Fibroblast of lung (primary cell): ENCODE results near the gene POLR1B. TPM values are rescaled to one million over a fixed set of nuclear protein-coding genes. Genes with fewer than 3 reads are reported as not detected.
A peak's percentile ranks its signal among the peaks of the same experiment; 100 is the strongest.
"Not testable (repeated sequence)": the region's sequence is repeated elsewhere in the genome, so short reads cannot be mapped to it uniquely, and the experiment has no call there.

Source experiments
- DNase-seq, 2 donors: peaks; one replicate each; pipeline versions ENCODE4 v3.0.0 to v3.0.0-alpha.2; 2010; ENCODE audit warnings: low read depth in 2 of 2
- H2AFZ ChIP-seq: 2 replicates; pipeline ENCODE4 v1.5.1; 2012; ENCODE audit warnings: low read length, control low read depth, inconsistent platforms
- H3K27ac ChIP-seq: 2 replicates; pipeline ENCODE4 v1.5.1; 2011; ENCODE audit warnings: low read length, control low read depth; ENCODE audit not compliant: insufficient read depth
- H3K27me3 ChIP-seq: 2 replicates; pipeline ENCODE4 v1.5.1; 2011; ENCODE audit warnings: mild to moderate bottlenecking, low read length; ENCODE audit not compliant: control insufficient read depth, insufficient read depth
- H3K36me3 ChIP-seq: 2 replicates; pipeline ENCODE4 v1.5.1; 2011; ENCODE audit warnings: low read length; ENCODE audit not compliant: control insufficient read depth, insufficient read depth
- H3K4me1 ChIP-seq: 2 replicates; pipeline ENCODE4 v1.5.1; 2011; ENCODE audit warnings: low read length; ENCODE audit not compliant: control insufficient read depth, insufficient read depth; ENCODE audit errors: extremely low read depth
- H3K4me2 ChIP-seq: 2 replicates; pipeline ENCODE4 v1.5.1; 2011; ENCODE audit warnings: low read length, control low read depth; ENCODE audit not compliant: insufficient read depth; ENCODE audit errors: extremely low read depth
- H3K4me3 ChIP-seq, 4 experiments: fragments of 200-600 bp in 1 of 4; sonication (generic) in 1 of 4; replicated peaks in 1 of 4; 2 replicates each; pipeline ENCODE4 v1.5.1; 2011 to 2016; ENCODE audit warnings: low read length in 4 of 4, low read depth in 3 of 4, mild to moderate bottlenecking in 3 of 4, control low read depth in 2 of 4, inconsistent platforms in 1 of 4, mixed read lengths in 1 of 4; ENCODE audit not compliant: insufficient read depth in 1 of 4; ENCODE audit errors: control extremely low read depth in 1 of 4
- H3K79me2 ChIP-seq: 2 replicates; pipeline ENCODE4 v1.5.1; 2012; ENCODE audit warnings: mild to moderate bottlenecking, low read length, inconsistent platforms; ENCODE audit not compliant: control insufficient read depth, insufficient read depth
- H3K9ac ChIP-seq: 2 replicates; pipeline ENCODE4 v1.5.1; 2011; ENCODE audit warnings: mild to moderate bottlenecking, low read length, control low read depth; ENCODE audit not compliant: insufficient read depth
- H3K9me3 ChIP-seq: 2 replicates; pipeline ENCODE4 v1.5.1; 2012; ENCODE audit warnings: low read depth, low read length; ENCODE audit not compliant: control insufficient read depth, insufficient read depth
- H4K20me1 ChIP-seq: 2 replicates; pipeline ENCODE4 v1.5.1; 2011; ENCODE audit warnings: low read length; ENCODE audit not compliant: control insufficient read depth, insufficient read depth; ENCODE audit errors: extremely low read depth
- EZH2 ChIP-seq: IDR thresholded peaks from 2 replicates; pipeline ENCODE4 v1.5.1; 2012; ENCODE audit warnings: low read length, control low read depth, mild to moderate bottlenecking; ENCODE audit errors: missing control alignments
- polyA plus RNA-seq, 2 donors: library from polyadenylated mRNA; depleted of rRNA in 1 of 2; stranded (reverse) in 1 of 2; unstranded in 1 of 2; fragments of >200 nt; gene quantifications; 2 replicates each; pipeline ENCODE4 v1.2.1, GENCODE V29; 2011 to 2012; ENCODE audit warnings: missing spikeins in 1 of 2
- total RNA-seq: library from RNA; depleted of rRNA; stranded (reverse); fragments of >200 nt; gene quantifications from 2 replicates; pipeline ENCODE4 v1.2.1, GENCODE V29; 2014
- TF ChIP-seq, protein P1 (sequence below), 2 donors: IDR thresholded peaks in 1 of 2; conservative IDR thresholded peaks in 1 of 2; 1 replicate in 1 of 2; 2 replicates in 1 of 2; pipeline ENCODE4 v1.5.1; 2011 to 2012; ENCODE audit warnings: low read length in 2 of 2, control low read depth in 1 of 2, inconsistent platforms in 1 of 2, low read depth in 1 of 2, mild to moderate bottlenecking in 1 of 2

Gene POLR1B
- total and polyA plus RNA-seq, 2 donors (not counting 1 experiment from before 2014, with no cell fraction given) = 12.2 to 15.5 TPM

DNA sequence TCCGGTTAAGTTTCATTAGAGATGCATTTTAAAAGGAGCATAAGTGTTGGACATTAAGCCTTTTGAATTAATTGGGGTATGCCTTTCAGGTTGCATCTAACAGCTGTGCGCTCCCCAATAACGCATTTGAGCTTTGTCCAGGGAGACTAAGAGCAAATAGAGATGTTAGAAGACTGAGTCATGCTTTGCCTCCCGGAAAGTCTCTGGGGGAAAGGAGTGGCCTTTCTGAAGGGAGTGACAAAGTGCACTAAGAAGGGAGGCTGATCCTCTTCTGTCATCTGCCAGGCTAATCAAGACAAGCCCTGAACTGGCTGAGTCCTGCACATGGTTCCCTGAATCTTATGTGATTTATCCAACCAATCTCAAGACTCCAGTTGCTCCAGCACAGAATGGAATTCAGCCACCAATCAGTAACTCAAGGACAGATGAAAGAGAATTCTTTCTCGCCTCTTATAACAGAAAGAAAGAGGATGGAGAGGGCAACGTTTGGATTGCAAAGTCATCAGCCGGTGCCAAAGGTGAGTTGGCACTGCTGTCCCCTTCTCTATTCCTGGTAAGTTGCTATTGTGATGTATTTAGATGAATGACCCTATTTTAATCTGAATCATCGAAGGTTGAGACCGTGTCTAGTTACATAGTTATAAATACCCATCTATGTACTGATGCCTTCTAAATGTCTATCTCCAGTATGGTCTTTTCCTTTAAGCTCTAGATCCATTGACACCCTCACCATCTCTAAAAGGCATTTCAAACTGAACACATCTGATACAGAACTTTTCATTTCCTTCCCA lies 48.2 kb upstream of the POLR1B start:
- no peak overlapping the region for H3K9ac ChIP-seq
- peaks cover 6% of the 10 kb centered on the region for H3K79me2 ChIP-seq
- TF ChIP-seq, protein P1, sequence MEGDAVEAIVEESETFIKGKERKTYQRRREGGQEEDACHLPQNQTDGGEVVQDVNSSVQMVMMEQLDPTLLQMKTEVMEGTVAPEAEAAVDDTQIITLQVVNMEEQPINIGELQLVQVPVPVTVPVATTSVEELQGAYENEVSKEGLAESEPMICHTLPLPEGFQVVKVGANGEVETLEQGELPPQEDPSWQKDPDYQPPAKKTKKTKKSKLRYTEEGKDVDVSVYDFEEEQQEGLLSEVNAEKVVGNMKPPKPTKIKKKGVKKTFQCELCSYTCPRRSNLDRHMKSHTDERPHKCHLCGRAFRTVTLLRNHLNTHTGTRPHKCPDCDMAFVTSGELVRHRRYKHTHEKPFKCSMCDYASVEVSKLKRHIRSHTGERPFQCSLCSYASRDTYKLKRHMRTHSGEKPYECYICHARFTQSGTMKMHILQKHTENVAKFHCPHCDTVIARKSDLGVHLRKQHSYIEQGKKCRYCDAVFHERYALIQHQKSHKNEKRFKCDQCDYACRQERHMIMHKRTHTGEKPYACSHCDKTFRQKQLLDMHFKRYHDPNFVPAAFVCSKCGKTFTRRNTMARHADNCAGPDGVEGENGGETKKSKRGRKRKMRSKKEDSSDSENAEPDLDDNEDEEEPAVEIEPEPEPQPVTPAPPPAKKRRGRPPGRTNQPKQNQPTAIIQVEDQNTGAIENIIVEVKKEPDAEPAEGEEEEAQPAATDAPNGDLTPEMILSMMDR (conservative IDR thresholded peaks at IDR 0.05 in 1 of 2, IDR thresholded peaks at IDR 0.05 in 1 of 2; ENCODE audit: low read depth in 1 of 2, low read length in 2 of 2) = no peak
- no peak for TF ChIP-seq EZH2
- no peaks in the 10 kb centered on the region for H4K20me1 ChIP-seq
- no peaks in the 10 kb centered on the region for H3K9me3 ChIP-seq
- H3K36me3 ChIP-seq = peaks cover 4% of the 10 kb centered on the region
- DNase-seq = peak; percentile 55 to 69
- H3K27ac ChIP-seq = no peak overlapping the region
- peaks cover 5% of the 10 kb centered on the region for H3K4me1 ChIP-seq
- no peak overlapping the region for H2AFZ ChIP-seq
- no peak overlapping the region for H3K4me2 ChIP-seq
- no peak overlapping the region for H3K4me3 ChIP-seq
- no peaks in the 10 kb centered on the region for H3K27me3 ChIP-seq

GRCh38 chr2:112494828-112495227 lies 47.4 kb upstream of the POLR1B start:
- peaks cover 5% of the 10 kb centered on the region for H3K4me1 ChIP-seq
- no peak overlapping the region for H3K4me2 ChIP-seq
- no peaks in the 10 kb centered on the region for H4K20me1 ChIP-seq
- DNase-seq = no peak
- no peaks in the 10 kb centered on the region for H3K27me3 ChIP-seq
- no peak overlapping the region for H3K27ac ChIP-seq
- H3K36me3 ChIP-seq = peaks cover 4% of the 10 kb centered on the region
- H3K9me3 ChIP-seq = no peaks in the 10 kb centered on the region
- H3K4me3 ChIP-seq = no peak overlapping the region
- H3K79me2 ChIP-seq = peaks cover 6% of the 10 kb centered on the region
- no peak overlapping the region for H3K9ac ChIP-seq
- no peak overlapping the region for H2AFZ ChIP-seq
- TF ChIP-seq, protein P1 (conservative IDR thresholded peaks at IDR 0.05 in 1 of 2, IDR thresholded peaks at IDR 0.05 in 1 of 2; ENCODE audit: low read depth in 1 of 2, low read length in 2 of 2) = no peak
- no peak for TF ChIP-seq EZH2

- H2AFZ ChIP-seq, H3K79me2 ChIP-seq, DNase-seq, H3K9me3 ChIP-seq, H3K4me3 ChIP-seq, H3K27ac ChIP-seq, H3K4me2 ChIP-seq, H3K27me3 ChIP-seq, H3K36me3 ChIP-seq, H3K4me1 ChIP-seq, H3K9ac ChIP-seq, H4K20me1 ChIP-seq: not testable (repeated sequence)
Observed at GRCh38 chr2:112495878-112496277, 46.4 kb upstream of the POLR1B start.
